SK-N-SH treated with all-trans-retinoic acid at 6 μM for 48 hours (cell line): ENCODE data around the gene KMO.

ENCODE experiments used
- ATAC-seq: fragments of 200-7000 bp; cut with Tn5 transposase; 3 replicates; pipeline ENCODE4 v1.9.1; 2020; ENCODE audit warnings: mild to moderate bottlenecking, moderate library complexity
- CREB5 ChIP-seq: fragments of 250-450 bp; sonication (Bioruptor Pico); IDR thresholded peaks from 2 replicates; pipeline ENCODE4 v1.5.1; 2020; ENCODE audit warnings: low read depth, mild to moderate bottlenecking, moderate library complexity
- CSDC2 ChIP-seq: fragments of 250-450 bp; sonication (Bioruptor Pico); IDR thresholded peaks from 2 replicates; pipeline ENCODE4 v1.5.0; 2020; ENCODE audit warnings: mild to moderate bottlenecking, moderate library complexity
- CSRNP3 ChIP-seq: fragments of 250-450 bp; sonication (Bioruptor Pico); IDR thresholded peaks from 2 replicates; pipeline ENCODE4 v1.5.1; 2021; ENCODE audit warnings: mild to moderate bottlenecking, moderate library complexity
- ESRRG ChIP-seq: fragments of 250-450 bp; sonication (Bioruptor Pico); IDR thresholded peaks from 2 replicates; pipeline ENCODE4 v1.6.1; 2021; ENCODE audit warnings: mild to moderate bottlenecking
- GLIS3 ChIP-seq: fragments of 250-450 bp; sonication (Bioruptor Pico); IDR thresholded peaks from 2 replicates; pipeline ENCODE4 v1.5.0; 2020; ENCODE audit warnings: mild to moderate bottlenecking, moderate library complexity
- ISL1 ChIP-seq: fragments of 250-450 bp; sonication (Bioruptor Pico); IDR thresholded peaks from 2 replicates; pipeline ENCODE4 v2.1.2; 2022; ENCODE audit warnings: mild to moderate bottlenecking, moderate library complexity
- OSR1 ChIP-seq: fragments of 250-450 bp; sonication (Bioruptor Pico); IDR thresholded peaks from 2 replicates; pipeline ENCODE4 v1.8.0; 2022; ENCODE audit warnings: moderate library complexity, mild to moderate bottlenecking, inconsistent platforms
- PPARA ChIP-seq: fragments of 250-450 bp; sonication (Bioruptor Pico); IDR thresholded peaks from 2 replicates; pipeline ENCODE4 v1.5.0; 2020; ENCODE audit warnings: mild to moderate bottlenecking, borderline replicate concordance
- RARB ChIP-seq: fragments of 250-450 bp; sonication (Bioruptor Pico); IDR thresholded peaks from 2 replicates; pipeline ENCODE4 v1.8.0; 2021; ENCODE audit warnings: mild to moderate bottlenecking, moderate library complexity
- TCF4 ChIP-seq: fragments of 250-450 bp; sonication (Bioruptor Pico); IDR thresholded peaks from 2 replicates; pipeline ENCODE4 v1.8.0; 2021; ENCODE audit warnings: mild to moderate bottlenecking, moderate library complexity, borderline replicate concordance
- TOX ChIP-seq: fragments of 250-450 bp; sonication (Bioruptor Pico); IDR thresholded peaks from 2 replicates; pipeline ENCODE4 v1.8.0; 2021; ENCODE audit warnings: mild to moderate bottlenecking, moderate library complexity, borderline replicate concordance
- TSHZ2 ChIP-seq: fragments of 250-450 bp; sonication (Bioruptor Pico); IDR thresholded peaks from 2 replicates; pipeline ENCODE4 v1.5.0; 2020; ENCODE audit warnings: mild to moderate bottlenecking, moderate library complexity
- ZFP3 ChIP-seq: fragments of 250-450 bp; sonication (Bioruptor Pico); IDR thresholded peaks from 2 replicates; pipeline ENCODE4 v1.5.0; 2020; ENCODE audit warnings: mild to moderate bottlenecking, moderate library complexity
- ZFP30 ChIP-seq: fragments of 450-650 bp; formaldehyde crosslinking; IDR thresholded peaks from 2 replicates; pipeline ENCODE4 v1.5.0; 2022; ENCODE audit warnings: mild to moderate bottlenecking, moderate library complexity
- ZNF565 ChIP-seq: fragments of 450-650 bp; formaldehyde crosslinking; conservative IDR thresholded peaks from 2 replicates; pipeline ENCODE4 v1.5.0; 2020; ENCODE audit warnings: low read depth, mild to moderate bottlenecking, moderate library complexity
- ZNF70 ChIP-seq: fragments of 450-650 bp; formaldehyde crosslinking; IDR thresholded peaks from 2 replicates; pipeline ENCODE4 v1.5.0; 2020; ENCODE audit warnings: mild to moderate bottlenecking, moderate library complexity
- TF ChIP-seq, protein P1 (sequence below): fragments of 250-450 bp; sonication (Bioruptor Pico); IDR thresholded peaks from 2 replicates; pipeline ENCODE4 v1.8.0; 2020; ENCODE audit warnings: mild to moderate bottlenecking, moderate library complexity, borderline replicate concordance

KMO gene

GRCh38 chr1:241499910-241500309, 32.3 kb upstream of the KMO start (continued):
- TF ChIP-seq ESRRG (CRISPR knock-in tag) (no peak), PPARA (CRISPR knock-in tag) (no peak)

- TF ChIP-seq, protein P1, sequence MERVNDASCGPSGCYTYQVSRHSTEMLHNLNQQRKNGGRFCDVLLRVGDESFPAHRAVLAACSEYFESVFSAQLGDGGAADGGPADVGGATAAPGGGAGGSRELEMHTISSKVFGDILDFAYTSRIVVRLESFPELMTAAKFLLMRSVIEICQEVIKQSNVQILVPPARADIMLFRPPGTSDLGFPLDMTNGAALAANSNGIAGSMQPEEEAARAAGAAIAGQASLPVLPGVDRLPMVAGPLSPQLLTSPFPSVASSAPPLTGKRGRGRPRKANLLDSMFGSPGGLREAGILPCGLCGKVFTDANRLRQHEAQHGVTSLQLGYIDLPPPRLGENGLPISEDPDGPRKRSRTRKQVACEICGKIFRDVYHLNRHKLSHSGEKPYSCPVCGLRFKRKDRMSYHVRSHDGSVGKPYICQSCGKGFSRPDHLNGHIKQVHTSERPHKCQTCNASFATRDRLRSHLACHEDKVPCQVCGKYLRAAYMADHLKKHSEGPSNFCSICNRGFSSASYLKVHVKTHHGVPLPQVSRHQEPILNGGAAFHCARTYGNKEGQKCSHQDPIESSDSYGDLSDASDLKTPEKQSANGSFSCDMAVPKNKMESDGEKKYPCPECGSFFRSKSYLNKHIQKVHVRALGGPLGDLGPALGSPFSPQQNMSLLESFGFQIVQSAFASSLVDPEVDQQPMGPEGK (CRISPR knock-in tag) = no peak
- TF ChIP-seq CREB5 = no peak
- TF ChIP-seq CSDC2 (CRISPR knock-in tag) = no peak
- no peak for TF ChIP-seq TSHZ2 (CRISPR knock-in tag)
- TF ChIP-seq OSR1 (CRISPR knock-in tag) = no peak
- no peak for TF ChIP-seq ISL1
- no peak for TF ChIP-seq ZFP30 (CRISPR knock-in tag)
- no peak for TF ChIP-seq GLIS3 (CRISPR knock-in tag)
- no peak for TF ChIP-seq TCF4 (CRISPR knock-in tag)
- no peak for TF ChIP-seq CSRNP3 (CRISPR knock-in tag)
- ATAC-seq = no peak
Measured at GRCh38 chr1:241503444-241503843, 28.7 kb upstream of the KMO start.

- TF ChIP-seq TCF4 (CRISPR knock-in tag) = no peak
- no peak for TF ChIP-seq GLIS3 (CRISPR knock-in tag)
- no peak for TF ChIP-seq RARB (CRISPR knock-in tag)
- ATAC-seq = peak; percentile 55
Measured at GRCh38 chr1:241507189-241507863, 24.9 kb upstream of the KMO start.

DNA sequence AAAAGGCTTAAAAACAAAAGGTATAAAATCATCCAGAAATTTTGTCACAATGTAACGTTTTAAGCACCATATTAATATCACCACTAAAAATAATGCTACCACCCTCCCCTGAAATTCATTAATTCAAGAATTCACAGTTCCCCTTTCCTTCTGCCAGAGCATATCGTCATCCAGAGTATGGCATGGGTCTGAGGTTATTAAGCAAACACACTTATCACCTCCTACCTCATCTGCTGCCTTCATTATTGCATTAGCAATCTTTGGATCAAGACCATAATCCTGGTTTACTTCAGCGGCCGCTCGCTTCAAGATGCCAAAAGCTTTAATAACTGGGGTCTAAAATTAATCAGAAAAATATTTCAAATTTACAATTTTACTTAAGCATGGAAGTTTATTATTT, 18.8 kb upstream of the KMO start:
- no peak for TF ChIP-seq ZFP3 (CRISPR knock-in tag)
- no peak for TF ChIP-seq ZFP30 (CRISPR knock-in tag)
- TF ChIP-seq GLIS3 (CRISPR knock-in tag) = no peak
- no peak for TF ChIP-seq CSDC2 (CRISPR knock-in tag)
- TF ChIP-seq TOX (CRISPR knock-in tag) = no peak
- no peak for TF ChIP-seq CSRNP3 (CRISPR knock-in tag)
- TF ChIP-seq, protein P1 (CRISPR knock-in tag) = no peak
- no peak for TF ChIP-seq ZNF70
- TF ChIP-seq TSHZ2 (CRISPR knock-in tag) = no peak
- TF ChIP-seq ZNF565 (CRISPR knock-in tag) = no peak
- TF ChIP-seq OSR1 (CRISPR knock-in tag) = no peak
- no peak for ATAC-seq
